LNCaP clone FGC (cell line): ENCODE results near the gene CHCHD6.

Source experiments
- DNase-seq: peaks from one replicate; pipeline ENCODE4 v3.0.0-alpha.2; 2011; ENCODE audit warnings: low read depth
- H3K4me3 ChIP-seq: 2 replicates; pipeline ENCODE4 v1.5.1; 2011; ENCODE audit warnings: mild to moderate bottlenecking, low read depth, low read length, control low read depth
- CTCF ChIP-seq: IDR thresholded peaks from 2 replicates; pipeline ENCODE4 v1.5.1; 2012; ENCODE audit warnings: mild to moderate bottlenecking; ENCODE audit not compliant: control insufficient read depth, insufficient read depth; ENCODE audit errors: extremely low read depth

Gene CHCHD6

GRCh38 chr3:126691765-126692164, 12.3 kb upstream of the CHCHD6 start:
- H3K4me3 ChIP-seq: no peak overlapping the region
- TF ChIP-seq CTCF: no peak
- no peak for DNase-seq

DNA sequence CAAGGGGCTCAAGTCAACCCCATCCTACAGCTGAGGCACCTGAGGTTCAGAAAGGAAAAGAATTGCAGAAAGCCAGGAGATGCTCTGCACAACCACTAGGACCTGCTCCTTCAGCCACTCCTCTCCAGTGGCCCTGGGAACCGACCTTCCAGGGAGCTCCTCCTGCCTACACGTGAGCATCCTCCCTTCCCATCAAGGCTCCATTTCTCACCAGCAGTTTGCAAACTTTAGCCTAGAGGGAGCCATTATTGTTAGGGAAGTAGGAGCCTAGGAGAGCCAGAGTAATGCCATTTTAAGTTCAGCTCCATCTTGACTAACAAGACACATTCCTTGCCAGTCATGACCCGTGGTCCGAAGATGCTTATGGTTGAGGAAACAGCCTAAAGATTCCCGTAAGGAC, 11.2 kb upstream of the CHCHD6 start:
- 0 out of 2 replicates have a peak, but pooled peaks have one; percentile 3 for TF ChIP-seq CTCF
- no peak overlapping the region for H3K4me3 ChIP-seq
- DNase-seq: no peak

DNA sequence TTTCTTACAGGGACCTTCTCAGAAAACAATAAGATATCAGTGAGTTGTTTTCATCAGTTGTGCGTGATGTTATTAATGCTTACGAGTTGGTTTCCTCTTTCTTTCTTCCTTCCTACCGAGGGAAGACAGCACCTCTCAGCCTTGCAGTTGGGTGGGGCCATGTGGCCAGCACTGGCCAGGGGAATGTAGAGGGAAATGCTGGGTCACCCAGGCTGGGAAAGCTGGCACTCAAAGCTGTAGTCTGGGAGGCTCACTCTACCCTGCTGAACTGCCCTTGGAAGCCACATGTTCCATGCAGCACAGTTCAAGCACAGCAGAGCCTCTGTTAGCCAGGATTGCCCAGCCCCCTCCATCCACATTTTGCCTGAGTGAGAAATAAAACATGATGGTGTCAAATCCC, 10.1 kb upstream of the CHCHD6 start:
- TF ChIP-seq CTCF: no peak
- DNase-seq: no peak
- no peak overlapping the region for H3K4me3 ChIP-seq

DNA sequence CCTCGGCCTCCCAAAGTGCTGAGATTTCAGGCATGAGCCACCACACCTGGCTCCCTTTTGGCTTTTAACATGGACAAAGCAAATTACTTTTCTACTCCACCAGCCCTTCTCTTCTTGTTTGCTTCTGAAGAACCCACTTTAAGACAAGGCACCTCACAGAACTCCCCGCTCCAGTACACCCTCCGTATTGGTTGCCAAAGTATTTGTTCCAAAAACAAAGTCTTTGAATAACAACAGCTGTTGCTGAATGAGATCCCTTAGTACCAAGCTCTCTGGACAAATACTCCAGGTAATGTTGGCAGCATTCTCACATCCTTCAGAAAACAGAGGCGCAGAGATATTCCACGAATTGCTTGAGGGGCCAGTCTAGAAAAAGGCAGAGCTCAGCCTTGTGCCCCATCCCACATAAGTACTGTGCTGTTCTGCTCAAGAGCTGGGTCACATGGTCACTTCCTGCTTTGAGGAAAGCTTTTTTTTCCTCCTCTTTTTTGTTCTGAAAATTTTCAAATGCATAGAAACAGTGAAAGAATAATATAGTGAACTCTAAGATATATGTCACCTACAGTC, 7.3 kb upstream of the CHCHD6 start:
- no peak for TF ChIP-seq CTCF
- H3K4me3 ChIP-seq: no peak overlapping the region
- no peak for DNase-seq

DNA sequence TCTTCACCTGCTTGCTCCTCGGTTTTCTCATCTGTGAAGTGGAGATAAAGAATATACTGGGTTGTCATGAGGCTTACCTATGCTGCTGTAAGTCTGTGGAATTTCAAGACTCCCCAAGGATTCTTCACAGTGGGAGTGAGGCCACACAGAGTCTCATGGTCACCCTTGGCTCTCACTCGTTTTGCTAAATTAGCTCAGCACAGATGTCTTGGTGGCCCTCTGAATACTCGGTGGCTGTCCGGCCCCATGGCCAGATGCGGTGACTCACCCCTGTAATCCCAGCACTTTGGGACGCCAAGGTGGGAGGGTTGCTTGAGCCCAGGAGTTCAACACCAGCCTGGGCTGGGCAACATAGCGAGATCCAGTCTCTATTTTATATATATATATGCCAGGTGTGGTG, 5.0 kb upstream of the CHCHD6 start:
- no peak overlapping the region for H3K4me3 ChIP-seq
- no peak for DNase-seq
- no peak for TF ChIP-seq CTCF

DNA sequence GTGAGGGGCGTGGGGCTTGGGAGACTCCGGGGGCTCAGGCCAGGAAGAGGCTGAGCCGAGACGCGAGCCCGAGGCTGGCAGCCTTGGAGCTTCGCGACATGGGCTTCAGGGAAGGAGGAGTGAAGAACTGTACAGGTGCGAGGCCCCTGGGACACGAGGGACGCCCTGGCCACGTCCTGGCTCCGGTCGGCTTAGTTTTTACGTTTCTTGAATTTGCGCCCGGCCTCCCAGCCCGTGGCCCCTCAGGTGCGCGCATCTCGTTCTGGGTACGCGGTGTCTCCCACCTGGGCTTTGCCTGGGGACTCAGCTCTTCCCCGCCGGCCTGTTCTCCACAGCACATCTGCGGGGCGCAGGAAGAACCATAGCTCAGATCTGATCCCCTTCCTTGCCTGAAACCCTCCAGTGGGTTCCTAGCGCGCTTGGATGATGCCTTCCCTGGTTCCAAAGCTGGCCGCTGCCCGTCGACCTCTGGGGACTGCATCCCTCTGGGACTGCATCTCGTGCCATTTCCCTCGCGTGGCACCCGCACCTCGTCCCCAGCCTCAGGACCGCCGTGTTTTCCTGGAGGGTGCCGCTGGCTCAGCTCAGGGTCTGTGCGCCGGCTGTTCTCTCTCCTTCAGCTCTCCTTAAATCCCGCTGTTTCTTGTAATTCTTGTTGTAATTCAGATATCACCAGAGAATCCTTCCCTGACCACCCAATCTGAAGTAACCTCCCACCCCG, 614 bp downstream of the CHCHD6 start:
- peak overlapping the region; percentile 76 for H3K4me3 ChIP-seq
- DNase-seq: no peak
- TF ChIP-seq CTCF: no peak

DNA sequence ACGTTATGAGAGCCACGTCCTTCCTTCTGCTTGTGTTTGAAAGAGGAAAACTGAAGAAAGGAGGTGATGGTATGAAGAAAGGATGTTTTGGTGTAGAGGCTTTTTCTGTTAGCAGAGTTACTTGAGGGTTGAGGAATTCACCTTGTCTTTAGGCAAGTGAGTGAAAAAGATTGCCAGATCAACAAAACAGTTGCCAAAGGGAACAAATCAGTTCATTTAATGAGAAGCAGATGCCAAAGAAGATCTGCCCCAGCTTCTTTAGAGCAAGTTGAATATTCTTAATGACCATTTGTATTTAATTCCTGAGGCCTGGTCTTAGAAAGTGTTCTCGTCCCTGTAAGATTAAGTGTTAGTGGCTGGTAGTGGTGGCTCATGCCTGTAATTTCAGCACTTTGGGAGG, 2.6 kb downstream of the CHCHD6 start:
- no peak for TF ChIP-seq CTCF
- H3K4me3 ChIP-seq: no peak overlapping the region
- DNase-seq: peak; percentile 41
